GM12872 (cell line): ENCODE results near the gene BMPR1B.

ENCODE experiments used
- TF ChIP-seq, protein P1 (sequence below): IDR thresholded peaks from 3 replicates; pipeline ENCODE4 v1.5.1; 2011; ENCODE audit warnings: low read depth, mild to moderate bottlenecking, low read length, moderate library complexity; ENCODE audit not compliant: insufficient read depth

The BMPR1B gene

DNA sequence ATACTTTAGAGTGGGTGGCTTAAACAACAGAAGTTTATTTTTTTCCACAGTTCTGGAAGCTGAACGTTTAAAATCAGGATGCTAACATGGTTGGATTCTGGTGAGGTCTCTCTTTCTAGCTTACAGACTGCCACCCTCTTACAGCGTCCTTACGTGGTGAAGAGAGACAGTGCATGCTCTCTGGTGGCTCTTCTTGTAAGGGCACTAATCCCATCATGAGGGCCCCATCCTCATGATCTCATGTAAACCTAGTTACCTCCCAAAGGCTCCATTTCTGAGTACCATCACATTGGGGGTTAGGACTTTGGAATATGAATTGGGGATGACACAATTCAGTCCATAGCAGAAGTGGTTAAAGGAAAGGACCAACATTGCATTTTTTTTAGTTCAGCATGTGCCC is 132.8 kb downstream of the BMPR1B start:
- TF ChIP-seq, protein P1, sequence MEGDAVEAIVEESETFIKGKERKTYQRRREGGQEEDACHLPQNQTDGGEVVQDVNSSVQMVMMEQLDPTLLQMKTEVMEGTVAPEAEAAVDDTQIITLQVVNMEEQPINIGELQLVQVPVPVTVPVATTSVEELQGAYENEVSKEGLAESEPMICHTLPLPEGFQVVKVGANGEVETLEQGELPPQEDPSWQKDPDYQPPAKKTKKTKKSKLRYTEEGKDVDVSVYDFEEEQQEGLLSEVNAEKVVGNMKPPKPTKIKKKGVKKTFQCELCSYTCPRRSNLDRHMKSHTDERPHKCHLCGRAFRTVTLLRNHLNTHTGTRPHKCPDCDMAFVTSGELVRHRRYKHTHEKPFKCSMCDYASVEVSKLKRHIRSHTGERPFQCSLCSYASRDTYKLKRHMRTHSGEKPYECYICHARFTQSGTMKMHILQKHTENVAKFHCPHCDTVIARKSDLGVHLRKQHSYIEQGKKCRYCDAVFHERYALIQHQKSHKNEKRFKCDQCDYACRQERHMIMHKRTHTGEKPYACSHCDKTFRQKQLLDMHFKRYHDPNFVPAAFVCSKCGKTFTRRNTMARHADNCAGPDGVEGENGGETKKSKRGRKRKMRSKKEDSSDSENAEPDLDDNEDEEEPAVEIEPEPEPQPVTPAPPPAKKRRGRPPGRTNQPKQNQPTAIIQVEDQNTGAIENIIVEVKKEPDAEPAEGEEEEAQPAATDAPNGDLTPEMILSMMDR: no peak

DNA sequence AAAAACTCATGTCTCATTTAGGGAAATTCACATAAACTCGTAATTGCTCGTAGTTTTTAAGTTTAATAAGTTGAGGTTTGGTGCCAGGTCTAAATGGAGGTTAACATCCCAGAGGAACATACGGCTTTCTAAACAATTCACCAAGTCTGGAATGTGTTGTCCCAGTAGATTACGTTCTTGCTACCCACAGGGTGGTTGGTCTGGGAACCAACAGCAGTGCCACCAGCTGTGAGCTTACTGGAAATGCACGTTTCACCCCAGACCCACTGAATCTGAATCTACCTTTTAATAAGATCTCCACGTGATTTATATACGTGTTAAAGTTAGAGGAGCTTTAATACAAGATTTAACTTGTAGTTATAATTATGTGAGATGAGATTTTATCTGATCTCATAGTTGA is 134.3 kb downstream of the BMPR1B start:
- TF ChIP-seq, protein P1: no peak

GRCh38 chr4:94895081-94895480 is 137.3 kb downstream of the BMPR1B start:
- TF ChIP-seq, protein P1: no peak

DNA sequence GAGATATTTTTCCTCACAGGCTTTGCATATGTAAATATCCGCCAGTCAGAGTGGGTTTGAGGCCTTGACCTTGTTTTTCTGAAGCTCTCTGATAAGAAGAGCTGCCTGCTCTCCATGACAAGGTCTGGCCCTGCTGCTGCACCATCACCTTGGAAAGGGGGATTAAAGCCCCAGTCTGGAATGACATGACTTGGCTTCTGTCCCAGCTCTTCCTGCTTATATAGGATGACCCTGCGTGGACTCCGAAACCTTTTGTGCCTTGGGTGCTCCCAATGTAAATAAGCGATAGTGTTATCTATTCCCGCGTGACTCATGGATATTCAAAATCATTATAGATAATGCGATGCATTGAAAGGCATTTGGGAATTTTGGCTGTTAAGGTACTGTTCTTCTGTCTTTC is 139.3 kb downstream of the BMPR1B start:
- TF ChIP-seq, protein P1: no peak

DNA sequence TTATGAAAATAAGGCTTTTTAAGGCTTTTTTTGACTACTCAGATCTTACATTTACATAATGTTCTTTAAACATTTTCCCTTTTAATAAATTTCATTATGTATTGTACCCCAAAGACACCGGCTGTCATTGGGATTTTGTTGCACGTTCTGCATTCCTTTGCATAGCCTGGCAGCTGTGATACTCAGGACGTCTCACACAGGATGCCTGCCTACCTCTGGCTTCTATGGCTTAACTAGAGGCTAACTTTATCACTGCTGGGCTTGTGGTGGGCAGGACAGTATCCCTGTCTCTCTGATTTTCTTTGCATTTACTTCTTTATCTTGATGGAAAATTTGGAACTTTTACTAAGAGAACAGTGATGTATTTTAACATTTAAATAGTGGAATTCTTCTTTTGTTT is 147.8 kb downstream of the BMPR1B start:
- TF ChIP-seq, protein P1: no peak

DNA sequence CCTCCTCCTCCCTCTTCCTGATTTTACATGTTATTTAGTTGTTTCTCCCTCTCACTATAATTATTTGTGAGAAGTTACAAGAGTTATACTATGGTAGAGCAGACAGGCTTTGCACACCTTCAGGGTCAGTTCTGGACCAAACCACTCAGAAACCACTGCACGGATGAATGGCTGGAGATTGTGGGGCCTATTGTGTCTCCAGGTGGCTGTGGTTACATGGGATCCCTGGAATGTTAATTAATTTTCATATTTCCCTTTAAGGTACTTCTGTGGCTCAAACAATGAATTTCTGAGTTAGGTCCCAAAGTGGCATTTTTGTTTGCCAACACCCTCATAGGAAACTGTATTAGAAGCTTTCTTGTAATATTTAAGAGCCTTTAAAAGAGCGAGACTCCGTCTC is 151.9 kb downstream of the BMPR1B start:
- TF ChIP-seq, protein P1: no peak

- TF ChIP-seq, protein P1: no peak
Observed at GRCh38 chr4:94911106-94911505, 153.4 kb downstream of the BMPR1B start.

- TF ChIP-seq, protein P1: no peak
Observed at GRCh38 chr4:94912606-94913005, 154.9 kb downstream of the BMPR1B start.
